Hepatocyte (in vitro differentiated cells): Measurements from ENCODE around the gene CFAP70. TPM values are rescaled to one million over a fixed set of nuclear protein-coding genes. Genes with fewer than 3 reads are reported as not detected.

Experiments
- DNase-seq: peaks from one replicate; pipeline ENCODE4 v3.0.0-alpha.2; 2016; ENCODE audit warnings: low spot score
- H2AFZ ChIP-seq: fragments of 200-600 bp; sonication (generic); 2 replicates; pipeline ENCODE4 v1.6.0; 2016; ENCODE audit warnings: antibody characterized with exemption, mild to moderate bottlenecking
- H3K27ac ChIP-seq: fragments of 200-600 bp; sonication (generic); 2 replicates; pipeline ENCODE4 v1.5.1; 2016; ENCODE audit warnings: mild to moderate bottlenecking
- H3K27me3 ChIP-seq: fragments of 200-600 bp; sonication (generic); 2 replicates; pipeline ENCODE4 v1.6.1; 2016
- H3K36me3 ChIP-seq: fragments of 200-600 bp; sonication (generic); replicated peaks from 2 replicates; pipeline ENCODE4 v1.5.1; 2016; ENCODE audit warnings: low read depth; ENCODE audit not compliant: insufficient read depth
- H3K4me1 ChIP-seq: fragments of 200-600 bp; sonication (generic); 2 replicates; pipeline ENCODE4 v1.5.1; 2016; ENCODE audit warnings: mild to moderate bottlenecking, moderate library complexity; ENCODE audit not compliant: insufficient read depth
- H3K4me2 ChIP-seq: fragments of 200-600 bp; sonication (generic); 2 replicates; pipeline ENCODE4 v1.6.0; 2016
- H3K4me3 ChIP-seq: fragments of 200-600 bp; sonication (generic); 2 replicates; pipeline ENCODE4 v1.5.1; 2016; ENCODE audit warnings: mild to moderate bottlenecking
- H3K79me2 ChIP-seq: fragments of 200-600 bp; sonication (generic); 2 replicates; pipeline ENCODE4 v1.6.0; 2017; ENCODE audit warnings: mild to moderate bottlenecking
- H3K9me2 ChIP-seq: fragments of 200-600 bp; sonication (generic); replicated peaks from 2 replicates; pipeline ENCODE4 v1.6.0; 2017; ENCODE audit warnings: mild to moderate bottlenecking; ENCODE audit not compliant: insufficient read depth
- H3K9me3 ChIP-seq: fragments of 200-600 bp; sonication (generic); 2 replicates; pipeline ENCODE4 v1.5.1; 2016; ENCODE audit warnings: low read depth, mild to moderate bottlenecking
- H4K20me1 ChIP-seq: fragments of 200-600 bp; sonication (generic); 2 replicates; pipeline ENCODE4 v1.6.0; 2016; ENCODE audit warnings: mild to moderate bottlenecking; ENCODE audit not compliant: insufficient read depth, poor library complexity, severe bottlenecking
- EZH2 ChIP-seq: fragments of 200-600 bp; sonication (generic); IDR thresholded peaks from 2 replicates; pipeline ENCODE4 v1.6.1; 2016; ENCODE audit warnings: antibody characterized with exemption, mild to moderate bottlenecking, borderline replicate concordance
- EZH2phosphoT487 ChIP-seq: fragments of 200-600 bp; sonication (generic); IDR thresholded peaks from one replicate; pipeline ENCODE4 v1.6.1; 2018; ENCODE audit warnings: antibody characterized with exemption, mild to moderate bottlenecking, low read depth, moderate library complexity; ENCODE audit not compliant: unreplicated experiment, severe bottlenecking
- WGBS: methylation state at CpG from one replicate; pipeline ENCODE4 v1.1.6; 2016; ENCODE audit warnings: low lambda C conversion rate; ENCODE audit errors: missing lambda C conversion rate; 5-methylcytosine and 5-hydroxymethylcytosine counted together
- polyA plus RNA-seq: library from polyadenylated mRNA; unstranded; fragments of >200 nt; fragmentation: Nextera tagmentation; extraction: Ambion mirVana; gene quantifications from 2 replicates; pipeline ENCODE4 v1.2.1, GENCODE V29; 2016
- total RNA-seq: library from RNA; depleted of rRNA; stranded (reverse); fragments of >200 nt; gene quantifications from 2 replicates; pipeline ENCODE4 v1.2.3, GENCODE V29; 2014
- TF ChIP-seq, protein P1 (sequence below): fragments of 200-600 bp; sonication (generic); IDR thresholded peaks from 2 replicates; pipeline ENCODE4 v1.5.1; 2016; ENCODE audit warnings: antibody characterized with exemption, mild to moderate bottlenecking; ENCODE audit not compliant: poor library complexity

Gene CFAP70
- total and polyA plus RNA-seq, 2 experiments from 2014 or later: 1.6 to 3.9 TPM

DNA sequence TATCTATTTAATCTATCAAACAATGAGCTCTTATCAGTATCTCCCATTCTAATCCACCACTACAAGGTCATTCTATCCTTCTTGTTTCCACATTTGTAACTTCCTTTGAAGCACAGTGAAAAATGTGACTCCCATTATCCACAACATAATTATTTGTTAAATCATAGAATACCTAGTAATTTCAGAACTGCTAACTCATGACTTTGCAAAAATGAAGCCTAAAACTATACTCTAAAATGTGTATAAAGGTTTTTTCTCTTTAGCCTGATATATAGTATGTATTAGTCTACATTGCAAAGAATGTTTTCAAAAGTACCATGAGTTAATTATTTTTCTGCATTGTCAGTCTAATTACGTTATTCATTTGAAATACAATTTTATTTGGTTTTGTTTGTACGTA is 94.2 kb downstream of the CFAP70 start:
- WGBS: 85% methylated on average over 2 of the region's 2 CpGs
- no peaks in the 10 kb centered on the region for H4K20me1 ChIP-seq
- no peaks in the 10 kb centered on the region for H3K9me3 ChIP-seq
- no peaks in the 10 kb centered on the region for H3K9me2 ChIP-seq
- H3K27me3 ChIP-seq: no peaks in the 10 kb centered on the region
- TF ChIP-seq EZH2phosphoT487 (no peak), EZH2 (no peak)
- TF ChIP-seq, protein P1, sequence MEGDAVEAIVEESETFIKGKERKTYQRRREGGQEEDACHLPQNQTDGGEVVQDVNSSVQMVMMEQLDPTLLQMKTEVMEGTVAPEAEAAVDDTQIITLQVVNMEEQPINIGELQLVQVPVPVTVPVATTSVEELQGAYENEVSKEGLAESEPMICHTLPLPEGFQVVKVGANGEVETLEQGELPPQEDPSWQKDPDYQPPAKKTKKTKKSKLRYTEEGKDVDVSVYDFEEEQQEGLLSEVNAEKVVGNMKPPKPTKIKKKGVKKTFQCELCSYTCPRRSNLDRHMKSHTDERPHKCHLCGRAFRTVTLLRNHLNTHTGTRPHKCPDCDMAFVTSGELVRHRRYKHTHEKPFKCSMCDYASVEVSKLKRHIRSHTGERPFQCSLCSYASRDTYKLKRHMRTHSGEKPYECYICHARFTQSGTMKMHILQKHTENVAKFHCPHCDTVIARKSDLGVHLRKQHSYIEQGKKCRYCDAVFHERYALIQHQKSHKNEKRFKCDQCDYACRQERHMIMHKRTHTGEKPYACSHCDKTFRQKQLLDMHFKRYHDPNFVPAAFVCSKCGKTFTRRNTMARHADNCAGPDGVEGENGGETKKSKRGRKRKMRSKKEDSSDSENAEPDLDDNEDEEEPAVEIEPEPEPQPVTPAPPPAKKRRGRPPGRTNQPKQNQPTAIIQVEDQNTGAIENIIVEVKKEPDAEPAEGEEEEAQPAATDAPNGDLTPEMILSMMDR: no peak
- no peak overlapping the region for H3K27ac ChIP-seq
- no peak overlapping the region for H3K4me2 ChIP-seq
- H3K4me1 ChIP-seq: no peaks in the 10 kb centered on the region
- no peak overlapping the region for H3K4me3 ChIP-seq
- no peaks in the 10 kb centered on the region for H3K79me2 ChIP-seq
- DNase-seq: no peak
- H3K36me3 ChIP-seq: no peaks in the 10 kb centered on the region
- H2AFZ ChIP-seq: no peak overlapping the region

- no peaks in the 10 kb centered on the region for H3K9me3 ChIP-seq
- peak; percentile 11 for DNase-seq
- no peak overlapping the region for H3K4me3 ChIP-seq
- 50% methylated on average over 1 of the region's 1 CpG for WGBS
- no peak overlapping the region for H3K4me2 ChIP-seq
- H3K4me1 ChIP-seq: no peaks in the 10 kb centered on the region
- no peak overlapping the region for H2AFZ ChIP-seq
- H3K27me3 ChIP-seq: no peaks in the 10 kb centered on the region
- no peak for TF ChIP-seq EZH2
- TF ChIP-seq, protein P1: peak; percentile 61
- no peak overlapping the region for H3K27ac ChIP-seq
- no peaks in the 10 kb centered on the region for H4K20me1 ChIP-seq
- no peaks in the 10 kb centered on the region for H3K9me2 ChIP-seq
- no peaks in the 10 kb centered on the region for H3K36me3 ChIP-seq
- no peaks in the 10 kb centered on the region for H3K79me2 ChIP-seq
These were observed 94.8 kb downstream of the CFAP70 start for GRCh38 chr10:73263693-73264347.

DNA sequence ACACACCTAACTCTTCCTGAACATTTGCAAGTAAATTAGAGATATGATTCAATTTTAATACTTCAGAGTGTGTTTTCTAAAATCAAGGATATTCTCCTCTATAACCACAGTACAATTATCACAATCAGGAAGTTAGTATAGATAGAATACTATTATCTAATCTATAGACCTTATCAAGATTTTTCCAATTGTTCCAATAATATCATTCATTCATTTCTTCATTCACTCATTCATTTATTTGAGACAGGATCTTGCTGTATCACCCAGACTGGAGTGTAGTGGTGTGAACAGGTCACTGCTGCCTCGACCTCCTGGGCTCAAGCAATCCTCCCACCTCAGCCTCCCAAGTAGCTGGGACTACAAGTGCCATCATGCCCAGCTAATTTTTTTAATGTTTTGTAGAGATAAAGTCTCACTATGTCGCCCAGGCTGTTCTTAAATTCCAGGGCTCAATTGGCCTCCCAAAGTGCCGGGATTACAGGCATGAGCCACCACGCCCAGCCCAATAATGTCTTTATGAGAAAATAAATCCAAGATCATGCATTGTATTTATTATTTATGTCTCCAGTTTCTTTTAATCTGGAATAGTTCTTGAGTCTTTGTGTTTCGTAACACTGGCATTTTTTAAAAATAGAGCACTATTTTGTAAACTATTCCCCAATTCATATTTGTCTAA is 95.6 kb downstream of the CFAP70 start:
- no peaks in the 10 kb centered on the region for H4K20me1 ChIP-seq
- no peaks in the 10 kb centered on the region for H3K9me2 ChIP-seq
- no peaks in the 10 kb centered on the region for H3K9me3 ChIP-seq
- no peak overlapping the region for H3K4me3 ChIP-seq
- no peaks in the 10 kb centered on the region for H3K27me3 ChIP-seq
- WGBS: 71% methylated on average over 5 of the region's 5 CpGs
- no peaks in the 10 kb centered on the region for H3K4me1 ChIP-seq
- TF ChIP-seq, protein P1: no peak
- TF ChIP-seq EZH2phosphoT487 (no peak), EZH2 (no peak)
- H3K36me3 ChIP-seq: no peaks in the 10 kb centered on the region
- no peaks in the 10 kb centered on the region for H3K79me2 ChIP-seq
- H3K4me2 ChIP-seq: no peak overlapping the region
- DNase-seq: no peak
- no peak overlapping the region for H2AFZ ChIP-seq
- no peak overlapping the region for H3K27ac ChIP-seq
